GM21717 (cell line): ENCODE results near the gene SNPH.

Source experiments
- ATAC-seq: cut with Tn5 transposase; IDR thresholded peaks from one replicate; pipeline ENCODE4 v1.9.1; 2021; ENCODE audit warnings: mild to moderate bottlenecking, moderate library complexity; ENCODE audit not compliant: unreplicated experiment

The SNPH gene

DNA sequence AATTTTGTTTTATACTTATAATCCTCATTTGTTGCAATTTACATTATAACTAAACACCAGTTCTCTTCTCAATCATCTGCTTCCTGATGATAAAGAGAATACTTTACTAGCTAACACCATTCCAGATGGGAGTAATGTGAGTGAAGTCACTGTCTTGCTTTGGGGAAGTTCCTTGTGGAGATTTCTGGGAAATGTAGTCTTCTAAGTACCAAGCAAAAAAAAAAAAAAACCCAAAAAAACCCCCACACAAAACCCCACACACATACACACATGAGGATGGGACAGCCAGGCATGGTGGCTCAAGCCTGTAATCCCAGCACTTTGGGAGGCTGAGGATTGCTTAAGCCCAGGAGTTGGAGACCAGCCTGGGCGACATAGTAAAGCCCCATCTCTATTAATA is 2.2 kb upstream of the SNPH start:
- ATAC-seq, result no peak

DNA sequence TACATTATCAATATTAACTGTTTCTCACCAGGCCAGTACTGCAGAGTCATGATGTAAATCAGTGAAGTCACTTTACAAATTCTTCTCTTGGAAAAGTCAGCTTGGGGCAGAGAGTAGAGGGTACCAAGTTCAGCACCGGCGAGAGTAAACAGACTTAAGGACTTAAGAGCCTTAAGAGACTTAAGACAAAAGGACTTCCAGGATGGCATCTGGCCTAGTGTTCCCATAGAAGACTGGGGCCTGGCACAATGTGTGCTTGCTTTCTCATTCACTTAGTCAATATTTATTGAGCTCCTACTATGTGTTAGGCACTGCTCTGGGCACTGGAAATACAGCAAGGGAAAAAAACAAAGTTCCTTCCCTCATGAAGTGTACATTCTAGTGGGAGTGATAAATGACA is 1.4 kb upstream of the SNPH start:
- ATAC-seq, result no peak

DNA sequence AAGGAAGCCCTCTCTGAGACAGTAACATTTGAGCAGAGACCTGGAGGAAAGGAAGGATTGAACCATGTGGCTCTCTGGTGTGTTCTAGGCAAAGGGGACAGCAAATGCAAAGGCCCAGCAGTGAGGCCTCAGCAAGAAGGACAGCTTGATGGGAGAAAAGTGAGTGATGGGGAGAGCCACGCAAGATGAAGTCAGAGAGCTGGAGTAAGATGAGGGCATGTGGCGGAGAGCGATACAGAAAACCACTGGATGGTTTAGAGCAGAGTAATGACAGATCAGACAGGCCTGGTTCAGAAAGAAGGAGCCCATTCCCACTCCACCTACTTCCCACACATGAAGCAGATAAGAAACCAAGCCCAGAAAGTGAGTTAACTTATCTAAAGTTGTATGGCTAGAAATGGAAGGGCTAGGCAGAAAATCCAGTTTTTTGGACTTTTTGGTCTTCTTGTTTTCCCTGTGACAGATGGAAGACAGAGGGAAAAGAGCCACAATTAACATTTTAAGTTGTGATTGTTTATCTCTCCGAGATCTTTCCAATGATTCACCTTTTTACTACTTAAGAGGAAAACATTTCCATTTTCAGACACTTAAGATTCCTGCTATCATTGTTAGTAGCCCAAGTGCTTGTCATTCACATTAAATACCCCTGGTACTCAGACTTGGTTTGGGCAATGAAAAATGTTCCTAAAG is 723 bp upstream of the SNPH start:
- no peak for ATAC-seq

DNA sequence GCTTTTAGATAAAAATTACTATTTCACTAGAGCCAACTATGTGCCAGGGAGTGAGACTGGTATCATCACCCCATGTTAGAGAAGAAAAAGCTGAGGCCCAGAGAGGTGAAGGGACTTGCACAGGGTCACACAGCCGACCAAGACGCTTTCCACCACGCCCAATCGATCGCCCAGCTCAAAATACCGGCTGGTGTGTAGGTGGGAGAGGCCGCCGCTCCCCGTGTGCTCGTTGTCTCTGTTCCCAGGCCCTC is 253 bp upstream of the SNPH start:
- no peak for ATAC-seq

DNA sequence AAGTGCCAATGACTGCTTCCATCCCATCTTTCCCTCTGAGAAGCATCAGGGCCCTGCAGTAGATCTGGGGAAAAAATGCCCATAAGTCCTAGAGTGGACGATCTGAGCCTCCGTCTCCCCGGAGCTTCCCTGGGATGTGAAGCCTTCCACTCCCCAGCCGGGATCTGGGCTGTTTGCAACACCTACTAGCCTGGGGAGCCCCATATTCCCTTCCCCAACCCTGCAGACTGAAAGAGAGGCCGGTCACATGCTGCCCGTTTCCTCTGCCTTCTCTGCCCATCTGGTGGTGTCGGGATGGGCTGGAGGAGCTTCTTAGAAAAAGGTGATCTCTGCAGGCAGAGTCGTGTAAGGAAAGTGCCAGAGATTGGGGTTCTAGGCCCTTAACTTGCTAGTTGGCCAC is 1.1 kb downstream of the SNPH start:
- ATAC-seq, result no peak

DNA sequence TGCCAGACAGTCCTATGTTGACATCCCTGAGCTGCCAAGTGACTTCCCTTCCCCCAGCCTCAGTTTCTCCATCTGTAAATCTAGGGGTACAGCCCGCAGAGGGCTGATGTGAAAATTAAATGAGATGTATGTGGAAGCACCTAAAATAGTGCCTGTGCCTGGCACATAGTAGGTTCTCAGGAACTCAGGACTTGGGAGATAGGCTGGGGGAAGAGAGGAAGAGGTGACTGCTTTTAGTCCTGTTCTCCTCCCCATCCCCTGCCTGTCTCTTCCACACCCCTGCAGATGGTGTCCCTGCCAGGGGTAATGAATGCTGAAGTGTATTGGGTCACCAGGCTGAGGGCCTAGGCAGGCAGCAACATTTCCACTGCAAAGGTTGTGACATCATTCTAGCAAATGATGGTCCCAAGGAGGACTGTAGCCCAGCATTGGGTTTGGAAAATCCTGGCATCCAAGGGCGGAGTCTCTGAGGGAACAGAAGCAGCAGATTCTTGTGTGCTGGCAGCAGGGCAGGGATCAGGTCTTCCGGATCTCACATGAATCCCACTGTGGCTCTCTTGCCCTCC is 1.8 kb downstream of the SNPH start:
- no peak for ATAC-seq

DNA sequence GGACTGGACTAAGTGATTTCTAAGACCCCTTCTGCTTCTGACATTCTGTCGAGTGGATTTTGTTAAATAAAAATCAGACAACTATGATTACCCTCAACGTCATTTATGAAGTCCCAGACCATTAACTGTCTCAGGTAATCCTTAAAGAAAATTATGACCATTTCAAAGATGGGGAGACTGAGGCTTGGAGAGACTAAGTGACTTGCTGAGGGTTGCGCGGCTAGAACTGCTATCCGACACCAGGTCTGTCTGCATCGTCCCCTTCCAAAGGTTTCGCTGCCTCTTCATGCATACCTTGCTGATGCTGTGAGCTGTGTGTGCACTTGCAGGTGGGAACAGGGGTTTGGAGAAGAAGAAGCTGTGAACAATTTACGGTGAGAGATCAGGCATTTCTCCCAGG is 3.1 kb downstream of the SNPH start:
- no peak for ATAC-seq

DNA sequence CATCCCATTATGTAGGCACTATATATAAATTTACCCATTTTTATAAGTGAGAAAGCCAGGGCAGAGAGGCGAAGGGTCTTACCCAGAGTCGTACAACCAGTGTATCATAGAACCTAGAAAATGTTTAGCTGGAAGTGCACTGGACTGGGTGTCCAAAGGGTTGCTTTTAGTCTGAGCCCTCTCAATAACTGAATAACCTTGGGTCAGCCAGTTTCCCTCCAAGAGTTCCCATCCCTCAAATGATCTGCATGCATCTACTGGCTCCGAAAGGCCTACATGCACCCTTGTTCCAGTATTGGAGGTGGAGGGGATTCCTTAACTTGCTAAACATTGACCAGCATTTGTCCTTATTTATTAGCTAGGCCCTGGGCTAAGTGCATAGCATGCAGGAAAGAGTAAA is 3.8 kb downstream of the SNPH start:
- no peak for ATAC-seq

DNA sequence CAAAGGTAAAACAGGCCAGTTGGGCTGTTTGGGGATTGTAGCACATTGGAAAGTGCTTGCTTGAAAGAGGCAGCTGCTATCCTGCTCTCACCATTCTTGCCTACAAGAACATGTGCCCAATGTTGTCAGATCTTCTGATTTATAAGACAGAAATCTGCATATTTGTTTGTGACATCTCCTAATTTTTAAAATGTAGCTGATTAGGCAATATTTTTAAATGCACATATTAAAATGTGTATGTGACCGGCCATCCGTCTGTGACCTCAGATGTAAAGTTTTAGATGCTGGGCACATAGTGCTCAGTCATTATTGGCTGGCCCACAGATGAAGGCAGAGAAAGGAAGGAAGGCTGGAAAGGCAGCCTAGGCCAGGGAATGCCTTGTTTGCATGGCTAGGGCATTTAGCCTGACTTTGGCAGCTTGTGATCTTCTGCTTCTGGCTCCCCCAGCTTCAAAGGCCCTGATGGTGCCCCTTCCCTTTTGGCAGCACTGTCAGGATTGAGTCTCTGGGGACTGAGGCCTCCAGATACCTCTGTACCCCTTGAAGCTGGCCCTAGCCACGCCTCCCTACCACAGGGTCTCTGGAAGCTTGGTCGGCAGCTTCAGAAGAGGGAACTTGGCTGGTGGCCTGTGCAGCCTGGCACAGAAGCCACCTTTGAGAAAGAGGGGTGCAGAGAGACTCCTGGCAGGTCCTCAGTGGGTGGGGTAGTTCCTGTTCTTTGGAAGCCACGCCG is 6.4 kb downstream of the SNPH start:
- ATAC-seq, result no peak

DNA sequence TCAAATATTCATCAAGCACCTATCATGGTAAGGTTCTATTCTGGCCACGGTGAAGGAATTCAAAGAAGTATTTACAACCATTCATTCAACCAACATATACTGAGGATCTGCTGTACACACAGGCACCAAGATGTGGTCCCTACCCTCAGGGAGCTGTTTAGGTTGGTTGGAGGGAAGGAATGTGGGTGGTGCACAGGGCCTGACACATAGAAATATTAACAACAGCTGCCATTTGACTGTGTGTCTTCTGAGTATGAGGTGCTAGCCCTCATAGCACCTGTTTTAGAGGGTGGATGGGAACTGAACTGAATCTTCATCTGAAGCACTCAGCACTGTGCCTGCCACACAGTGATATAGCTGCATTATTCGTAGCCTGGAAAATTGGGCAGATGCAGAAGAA is 7.3 kb downstream of the SNPH start:
- ATAC-seq, result no peak

DNA sequence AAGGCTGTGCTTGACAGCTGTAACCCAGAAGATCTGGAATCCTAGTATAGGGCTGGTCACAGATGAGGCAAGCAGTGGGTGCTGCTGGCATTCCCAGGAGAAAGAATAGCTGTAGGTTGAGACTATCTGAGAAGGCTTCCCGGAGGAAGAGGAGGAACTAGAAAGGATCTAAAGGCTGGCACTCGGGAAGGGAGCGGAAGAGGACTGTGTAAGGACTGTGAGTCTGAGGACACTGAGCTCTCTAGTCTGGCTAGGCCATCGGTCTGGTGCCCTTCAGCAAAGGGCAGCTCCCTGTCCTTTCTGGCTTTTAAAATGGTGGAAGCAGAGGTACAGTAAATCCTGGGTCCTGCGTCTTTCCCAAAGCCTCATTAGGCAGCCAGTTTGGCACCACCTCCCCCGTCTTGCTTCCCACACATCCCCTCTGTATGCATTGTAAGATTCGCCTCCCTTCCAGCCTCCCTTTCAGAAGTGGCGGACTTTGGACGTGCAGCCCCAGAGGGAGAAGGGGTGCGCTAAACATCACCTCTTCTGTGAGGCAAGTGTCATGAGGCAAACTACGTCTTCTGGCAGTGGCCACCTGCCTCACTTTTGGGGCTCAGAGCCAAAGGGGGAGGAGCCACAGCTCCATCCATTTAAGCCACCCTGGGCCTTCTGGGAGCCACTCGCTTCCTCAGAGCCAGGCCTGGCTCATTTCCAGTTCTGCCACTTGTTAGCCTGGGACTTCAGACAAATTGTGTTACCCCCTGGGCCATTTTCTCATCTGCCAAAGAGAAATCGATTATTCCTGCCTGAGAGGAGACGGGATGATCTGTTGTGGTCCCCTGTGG is 8.6 kb downstream of the SNPH start:
- no peak for ATAC-seq

DNA sequence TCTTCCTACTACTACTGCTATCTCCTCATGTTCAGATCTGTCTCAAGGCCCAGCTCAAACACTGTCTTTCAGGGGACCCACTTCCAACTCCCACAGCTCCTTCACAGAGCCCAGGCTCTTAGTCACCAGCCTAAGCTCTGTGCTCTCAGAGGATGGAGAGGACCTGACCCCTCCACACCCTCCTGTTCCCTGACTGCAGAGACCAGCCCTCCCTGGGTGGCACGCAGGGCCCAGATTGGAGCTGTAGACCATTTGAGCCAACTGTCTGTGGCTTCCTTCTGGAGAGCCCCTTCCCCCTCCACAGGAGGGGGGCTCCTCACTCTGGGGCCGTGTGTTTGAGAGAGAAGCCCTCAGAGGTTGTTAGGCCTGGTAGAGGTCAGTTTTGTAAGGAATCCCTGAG is 9.8 kb downstream of the SNPH start:
- no peak for ATAC-seq

DNA sequence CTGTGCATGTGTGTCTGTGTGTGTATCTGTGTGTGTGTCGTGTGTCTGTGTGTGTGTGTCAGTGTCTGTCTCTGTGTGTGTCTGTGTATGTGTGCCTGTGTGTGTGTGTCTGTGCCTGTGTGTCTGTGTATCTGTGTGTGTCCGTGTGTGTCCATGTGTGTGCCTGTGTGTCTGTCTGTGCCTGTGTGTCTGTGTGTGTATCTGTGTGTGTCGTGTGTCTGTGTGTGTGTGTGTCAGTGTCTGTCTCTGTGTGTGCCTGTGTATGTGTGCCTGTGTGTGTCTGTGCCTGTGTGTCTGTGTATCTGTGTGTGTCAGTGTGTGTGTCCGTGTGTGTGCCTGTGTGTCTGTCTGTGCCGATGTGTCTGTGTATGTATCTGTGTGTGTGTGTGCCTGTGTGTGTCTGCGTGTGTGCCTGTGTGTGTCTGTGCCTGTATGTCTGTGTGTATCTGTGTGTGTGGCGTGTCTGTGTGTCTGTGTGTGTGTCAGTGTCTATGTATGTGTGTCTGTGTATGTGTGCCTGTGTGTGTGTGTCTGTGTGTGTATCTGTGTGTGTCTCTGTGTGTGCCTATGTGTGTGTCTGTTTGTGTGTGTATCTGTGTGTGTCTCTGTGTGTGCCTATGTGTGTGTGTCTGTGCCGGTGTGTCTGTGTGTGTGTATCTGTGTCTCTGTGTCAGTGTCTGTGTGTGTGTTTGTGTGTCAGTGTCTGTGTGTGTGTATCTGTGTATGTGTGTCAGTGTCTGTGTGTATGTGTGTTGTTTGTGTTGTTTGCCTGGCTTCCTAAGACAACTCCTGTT is 11.6 kb downstream of the SNPH start:
- ATAC-seq, result no peak

DNA sequence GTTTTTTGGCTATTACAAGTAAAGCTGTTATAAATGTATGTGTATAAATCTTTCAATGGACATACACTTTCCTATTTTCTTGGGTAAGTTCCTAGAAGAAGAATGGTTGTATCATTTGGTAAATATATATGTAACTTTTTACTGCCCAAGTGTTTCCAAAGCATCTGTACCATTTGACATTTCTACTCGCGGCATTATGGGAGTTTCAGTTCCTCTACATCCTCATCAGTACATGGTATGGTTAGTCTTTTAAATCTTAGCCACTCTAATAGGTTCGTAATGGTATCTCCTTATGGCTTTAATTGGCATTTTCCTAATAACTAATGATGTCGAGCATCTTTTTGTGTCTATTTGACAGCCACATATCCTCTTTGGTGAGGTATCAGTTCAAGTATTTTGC is 12.9 kb downstream of the SNPH start:
- ATAC-seq, result no peak

DNA sequence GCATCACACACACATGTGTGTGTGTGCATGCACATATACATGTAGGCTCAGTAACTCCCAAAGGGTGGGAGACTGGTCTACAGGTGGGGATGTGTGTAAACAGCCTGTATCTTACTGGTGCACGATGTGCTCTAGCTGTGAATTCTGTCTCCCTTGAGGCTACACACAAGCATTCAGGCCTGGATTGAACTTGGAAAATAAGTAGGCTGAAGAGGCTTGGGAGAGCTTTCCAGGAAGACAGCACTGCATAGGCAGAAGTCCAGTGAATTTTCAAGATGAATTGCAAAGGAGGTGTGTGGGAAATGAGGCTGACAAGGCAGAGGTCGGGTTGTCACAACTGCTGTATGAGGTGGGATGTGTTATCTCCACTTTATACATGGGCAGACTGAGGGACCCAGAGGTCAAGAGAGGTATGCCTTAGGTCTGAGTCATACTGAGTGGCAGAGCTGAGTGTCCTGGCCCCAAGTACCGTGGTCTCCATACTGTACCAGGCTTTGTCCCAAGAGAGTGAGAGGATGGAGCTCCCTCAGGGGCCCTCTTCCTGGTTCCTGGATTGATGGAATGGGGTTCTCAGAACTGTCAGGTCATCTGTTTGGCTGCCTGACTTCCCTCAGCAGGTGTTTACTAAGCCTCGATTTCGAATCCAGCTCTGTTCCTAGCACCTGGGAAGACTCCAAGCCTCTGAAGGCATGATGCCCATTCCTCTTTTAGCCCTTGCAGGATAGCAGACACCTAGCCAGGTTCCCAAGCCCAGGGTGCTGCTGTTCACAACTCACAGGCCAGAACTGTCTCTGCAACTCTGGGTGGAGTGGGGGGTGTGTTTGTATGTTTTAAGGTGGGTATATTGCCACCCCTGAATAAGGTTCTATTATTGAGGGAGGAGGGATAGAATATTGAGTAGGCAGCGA is 14.4 kb downstream of the SNPH start:
- ATAC-seq, result no peak

DNA sequence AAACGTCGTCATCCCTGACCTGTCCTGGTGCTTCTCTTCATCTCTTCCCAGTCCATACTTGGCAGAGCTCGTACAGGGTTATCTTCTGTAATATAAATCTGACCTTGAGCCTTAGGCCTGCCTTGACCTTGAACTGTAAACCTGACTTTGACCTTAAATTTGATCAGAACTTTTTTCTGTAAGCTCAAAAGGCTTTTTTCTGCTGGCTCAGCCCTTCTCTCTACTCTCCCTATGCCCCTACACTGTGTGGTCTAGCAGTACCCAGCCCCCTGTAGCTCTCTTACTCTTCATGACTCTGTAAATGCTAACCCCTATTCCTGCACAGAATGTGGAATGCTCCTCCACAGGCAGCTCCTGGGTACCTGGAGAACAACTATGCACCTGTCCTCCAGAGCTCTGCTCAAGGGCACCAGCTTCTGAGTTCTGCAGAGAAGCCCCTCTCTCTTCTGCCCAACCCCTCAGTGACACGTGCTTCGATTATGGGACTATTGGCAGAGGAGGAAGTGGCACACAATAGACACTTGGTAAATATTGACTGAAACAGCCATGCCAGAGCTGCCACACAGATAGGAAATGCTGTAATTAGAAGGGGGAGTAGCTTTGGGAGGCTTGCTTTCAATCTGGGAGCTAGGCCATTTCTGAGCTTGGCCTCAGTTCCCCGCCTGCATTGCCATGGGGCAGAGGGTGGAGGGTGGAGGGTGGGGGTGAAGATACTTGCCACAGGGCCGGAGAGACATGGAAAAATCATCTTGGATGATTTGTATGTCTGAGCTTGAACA is 15.4 kb downstream of the SNPH start:
- ATAC-seq, result no peak

DNA sequence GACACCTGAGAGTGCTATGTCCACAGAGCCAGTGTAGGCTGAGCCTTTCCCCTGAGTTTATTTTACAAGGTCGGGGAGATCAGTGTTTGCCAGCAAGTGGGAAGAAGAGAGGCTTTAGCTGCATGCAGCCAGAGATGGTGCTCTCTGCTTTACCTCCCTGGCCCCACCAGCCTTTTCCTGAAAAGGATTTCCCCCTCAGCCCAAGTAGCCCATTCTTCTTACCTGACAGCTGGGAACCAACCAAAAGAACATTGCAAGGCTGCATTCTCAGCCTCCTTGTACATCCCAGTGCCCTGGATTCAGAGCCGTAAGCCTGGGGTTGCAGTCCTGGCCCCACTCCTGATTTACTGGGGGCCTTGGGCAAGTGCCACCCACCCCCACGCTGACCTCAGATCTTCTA is 16.9 kb downstream of the SNPH start:
- no peak for ATAC-seq

DNA sequence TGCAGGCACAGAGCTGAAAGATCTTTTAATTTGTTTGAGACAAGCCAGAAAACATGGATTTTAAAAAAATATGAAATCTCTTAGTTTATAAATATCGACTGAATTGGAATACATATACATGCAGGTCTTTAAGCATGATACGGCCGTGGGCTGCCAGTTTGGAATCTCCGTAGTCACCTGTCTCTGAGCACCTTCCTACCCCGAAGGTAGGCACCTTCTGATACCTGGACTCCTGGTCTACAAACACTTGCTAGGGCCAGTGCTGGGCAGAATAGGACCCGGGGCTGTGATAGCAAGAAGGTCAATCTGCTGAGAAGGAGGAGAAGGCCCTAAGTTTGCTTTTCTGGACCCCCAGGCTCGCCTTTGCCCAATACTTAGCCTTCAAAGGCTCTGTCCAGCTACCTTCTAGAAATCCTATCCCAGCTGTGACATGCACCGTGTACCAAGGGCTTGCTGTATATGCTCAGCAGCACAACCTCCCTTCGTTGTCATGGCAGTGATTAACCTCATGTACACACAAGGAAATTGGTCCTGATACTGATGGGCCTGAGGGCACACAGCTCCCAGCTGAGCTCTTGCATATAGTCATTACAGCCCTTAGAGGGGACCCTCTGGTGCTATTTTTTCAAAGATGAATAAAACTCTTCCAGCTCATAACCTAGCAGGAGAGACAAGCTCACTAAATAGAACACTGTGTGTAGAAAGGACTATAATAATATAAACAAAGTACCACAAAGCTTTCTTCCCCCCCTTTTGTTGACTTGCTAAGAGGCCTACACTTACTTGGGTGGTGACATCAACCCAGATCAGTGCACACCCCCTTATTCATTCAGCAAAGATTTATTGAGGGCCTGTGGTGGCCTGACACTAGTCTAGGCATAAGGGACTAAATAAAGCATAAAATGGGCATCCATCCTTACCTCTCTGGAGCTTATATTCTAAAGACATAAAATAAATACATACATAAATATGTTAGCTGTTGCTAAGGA is 17.7 kb downstream of the SNPH start:
- ATAC-seq, result no peak
